Activated naive CD4-positive, alpha-beta T cell treated with anti-CD3 and anti-CD28 coated beads, Interleukin-2, amount 50 U/mL, for 72 hours (primary cell): ENCODE data around the gene SNCG. TPM values are rescaled to one million over a fixed set of nuclear protein-coding genes. Genes with fewer than 3 reads are reported as not detected.
"Not testable (repeated sequence)": the region's sequence is repeated elsewhere in the genome, so short reads cannot be mapped to it uniquely, and the experiment has no call there.

Experiments used
- ATAC-seq, 2 donors: fragments of 150-1000 bp; cut with Tn5 transposase; 2 replicates each; pipeline ENCODE4 v1.10.0; 2021; ENCODE audit warnings: mild to moderate bottlenecking in 2 of 2, moderate library complexity in 2 of 2
- DNase-seq, 2 donors: peaks; one replicate each; pipeline ENCODE4 v3.0.0; 2021 to 2022; ENCODE audit warnings: low spot score in 2 of 2
- H3K27ac Mint-ChIP-seq, 2 donors: one replicate each; pipeline ENCODE4 v1.8.0; 2022; ENCODE audit warnings: mild to moderate bottlenecking in 2 of 2, mixed read lengths in 2 of 2
- H3K36me3 Mint-ChIP-seq, 2 donors: one replicate each; pipeline ENCODE4 v1.8.0; 2022; ENCODE audit warnings: mixed read lengths in 2 of 2
- H3K9me3 Mint-ChIP-seq, 2 donors: one replicate each; pipeline ENCODE4 v1.8.0; 2022; ENCODE audit warnings: mixed read lengths in 2 of 2
- total RNA-seq, 2 donors: library from RNA; stranded (reverse); gene quantifications; one replicate each; pipeline ENCODE4 v1.2.3, GENCODE V29; 2022

SNCG gene
- total RNA-seq, 2 donors from 2014 or later = 1.7 TPM; not detected in 1

- H3K27ac Mint-ChIP-seq = no peak overlapping the region
- ATAC-seq (no peak), DNase-seq (no peak)
- H3K9me3 Mint-ChIP-seq = no peaks in the 10 kb centered on the region
- no peaks in the 10 kb centered on the region for H3K36me3 Mint-ChIP-seq
Measured at GRCh38 chr10:86942441-86943315, 15.7 kb upstream of the SNCG start.

- ATAC-seq (no peak), DNase-seq (no peak)
- Mint-ChIP-seq H3K9me3 (peaks cover 3 to 5% of the 10 kb centered on the region in 2 donors), H3K27ac (no peak overlapping the region), H3K36me3 (no peaks in the 10 kb centered on the region)
Measured at GRCh38 chr10:86943316-86944030, 14.9 kb upstream of the SNCG start.

- Mint-ChIP-seq H3K9me3 (peaks cover 3 to 5% of the 10 kb centered on the region in 2 donors), H3K36me3 (no peaks in the 10 kb centered on the region), H3K27ac (no peak overlapping the region)
- ATAC-seq (no peak), DNase-seq (no peak)
Measured at GRCh38 chr10:86944031-86944419, 14.4 kb upstream of the SNCG start.

DNA sequence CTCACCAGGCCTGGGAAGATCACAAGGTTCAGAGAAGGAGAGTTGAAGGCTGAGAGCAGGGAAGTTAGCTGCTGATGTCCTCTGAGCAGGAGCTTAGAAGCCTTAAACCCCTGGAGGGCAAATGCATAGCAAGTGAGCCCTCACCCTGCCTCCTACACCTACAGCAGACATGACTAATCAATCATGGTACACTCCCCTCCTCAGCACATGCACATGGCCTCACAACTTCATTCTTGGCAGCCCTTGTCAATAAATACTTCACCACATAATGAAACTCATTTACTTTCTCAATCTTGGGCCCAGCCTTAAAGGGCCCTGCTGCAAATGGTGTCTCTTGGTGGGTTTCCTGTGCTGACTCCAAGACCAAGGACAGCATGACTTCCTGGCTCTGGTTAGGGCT is 13.9 kb upstream of the SNCG start:
- H3K9me3 Mint-ChIP-seq = peaks cover 3 to 5% of the 10 kb centered on the region in 2 donors
- H3K27ac Mint-ChIP-seq = no peak overlapping the region
- DNase-seq (no peak), ATAC-seq (peak; percentile 23 to 46)
- H3K36me3 Mint-ChIP-seq = no peaks in the 10 kb centered on the region

GRCh38 chr10:86944907-86945306 is 13.5 kb upstream of the SNCG start:
- peaks cover 3 to 5% of the 10 kb centered on the region in 2 donors for H3K9me3 Mint-ChIP-seq
- H3K36me3 Mint-ChIP-seq = no peaks in the 10 kb centered on the region
- no peak overlapping the region for H3K27ac Mint-ChIP-seq
- DNase-seq = no peak
- no peak for ATAC-seq

- DNase-seq = no peak
- Mint-ChIP-seq H3K36me3 (no peaks in the 10 kb centered on the region), H3K9me3 (peaks cover 3 to 5% of the 10 kb centered on the region in 2 donors), H3K27ac (no peak overlapping the region)
- ATAC-seq = peak in 1 of 2 donors; percentile 38
Measured at GRCh38 chr10:86945361-86946212, 12.8 kb upstream of the SNCG start.

DNA sequence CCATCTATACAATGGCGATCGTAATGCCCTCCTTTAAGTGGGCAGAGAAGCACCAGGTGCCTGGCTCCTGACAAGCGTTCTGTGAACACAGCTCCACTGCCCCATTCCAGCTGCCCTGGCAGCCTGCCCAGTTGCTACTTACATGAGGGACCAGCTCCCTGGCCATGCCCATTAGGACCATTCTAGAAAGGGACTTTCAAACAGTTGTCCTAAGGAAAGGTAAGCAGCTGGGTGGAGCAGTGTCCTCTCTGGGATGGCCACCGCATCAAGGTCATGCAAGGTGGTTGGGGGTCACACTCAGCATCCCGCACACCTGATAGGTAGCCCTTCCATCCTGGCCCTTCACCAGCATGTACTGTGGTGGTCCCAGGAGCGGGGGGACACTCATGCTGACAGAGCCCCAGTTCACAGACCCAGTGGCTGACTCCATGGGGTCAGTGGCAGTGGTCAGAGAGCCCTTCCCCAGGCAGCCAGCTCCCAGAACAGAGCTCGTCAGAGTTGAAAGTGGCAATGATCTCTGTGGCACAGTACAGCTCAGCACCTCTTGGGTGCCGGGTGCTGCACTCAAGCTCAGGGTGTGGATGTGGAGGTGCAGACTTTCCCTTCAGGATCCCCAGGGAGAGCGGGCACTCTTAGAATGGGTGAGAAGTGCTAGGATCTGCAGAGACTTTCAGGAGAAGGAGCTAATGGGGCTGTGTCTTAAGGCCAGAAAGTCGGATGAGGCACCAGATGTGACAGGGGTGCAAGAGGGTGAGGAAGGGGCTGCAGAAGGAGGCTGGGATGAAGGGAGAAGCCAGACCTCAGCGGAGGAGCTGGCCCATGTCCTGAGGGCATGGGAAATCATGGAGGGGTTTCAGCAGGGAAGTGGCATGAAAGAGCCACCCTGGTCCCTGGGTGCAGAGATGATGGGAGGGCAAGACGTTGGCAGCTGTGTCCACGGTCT is 11.9 kb upstream of the SNCG start:
- ATAC-seq (no peak), DNase-seq (no peak)
- H3K9me3 Mint-ChIP-seq = peaks cover 3 to 5% of the 10 kb centered on the region in 2 donors

DNA sequence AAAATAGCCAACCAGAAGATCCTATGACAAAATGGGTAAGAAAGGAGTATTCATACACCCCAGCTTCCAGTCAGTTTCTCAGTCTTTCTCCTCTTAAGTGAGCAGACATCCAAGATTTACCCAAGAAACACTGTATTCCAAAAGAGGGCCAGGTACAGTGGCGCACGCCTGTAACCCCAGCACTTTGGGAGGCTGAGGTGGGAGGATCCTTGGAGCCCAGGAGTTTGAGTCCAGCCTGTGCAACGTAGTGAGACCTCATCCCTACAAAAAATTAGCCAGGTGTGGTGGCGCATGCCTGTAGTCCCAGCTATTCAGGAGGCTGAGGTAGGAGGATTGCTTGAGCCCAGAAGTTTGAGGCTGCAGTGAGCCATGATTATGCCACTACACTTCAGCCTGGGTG is 10.6 kb upstream of the SNCG start:
- not testable (repeated sequence) for ATAC-seq, H3K27ac Mint-ChIP-seq, DNase-seq
- Mint-ChIP-seq H3K36me3 (peaks cover 10 to 12% of the 10 kb centered on the region in 2 donors), H3K9me3 (peaks cover 12 to 13% of the 10 kb centered on the region in 2 donors)

More for the DNA sequence above, 11.9 kb upstream of the SNCG start:
- Mint-ChIP-seq H3K27ac (no peak overlapping the region), H3K36me3 (no peaks in the 10 kb centered on the region)

- H3K27ac Mint-ChIP-seq = peak overlapping the region in 1 of 2 donors; percentile 8
- H3K9me3 Mint-ChIP-seq = peaks cover 12 to 13% of the 10 kb centered on the region in 2 donors
- ATAC-seq (peak in 1 of 2 donors; percentile 14), DNase-seq (no peak)
- peaks cover 10 to 12% of the 10 kb centered on the region in 2 donors for H3K36me3 Mint-ChIP-seq
Measured at GRCh38 chr10:86950349-86950748, 8.1 kb upstream of the SNCG start.

GRCh38 chr10:86951184-86951761 is 7.1 kb upstream of the SNCG start:
- H3K27ac Mint-ChIP-seq = no peak overlapping the region
- no peak for ATAC-seq
- DNase-seq = no peak
- H3K9me3 Mint-ChIP-seq = peaks cover 12 to 13% of the 10 kb centered on the region in 2 donors
- peaks cover 10 to 12% of the 10 kb centered on the region in 2 donors for H3K36me3 Mint-ChIP-seq

DNA sequence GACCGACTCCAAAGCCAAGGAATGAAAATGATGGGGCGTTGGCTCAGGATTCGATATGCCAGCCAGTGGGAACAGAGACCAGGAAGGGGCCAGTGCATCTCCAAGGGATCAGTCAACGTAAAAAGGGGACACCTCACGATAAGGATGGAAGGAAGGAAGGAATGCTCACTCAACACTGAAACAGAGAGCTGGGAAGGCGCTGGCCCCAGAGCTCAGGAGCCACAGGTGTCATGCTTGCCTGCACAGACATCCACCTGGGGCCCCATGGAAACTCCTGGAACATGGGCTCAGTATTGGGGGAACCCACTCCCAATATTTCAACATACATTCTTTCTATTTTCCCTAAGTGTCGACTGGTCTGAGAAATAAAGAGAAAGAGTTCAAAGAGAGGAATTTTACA is 6.3 kb upstream of the SNCG start:
- DNase-seq (no peak), ATAC-seq (no peak)
- Mint-ChIP-seq H3K36me3 (peaks cover 10 to 12% of the 10 kb centered on the region in 2 donors), H3K27ac (no peak overlapping the region), H3K9me3 (peaks cover 12 to 13% of the 10 kb centered on the region in 2 donors)

DNA sequence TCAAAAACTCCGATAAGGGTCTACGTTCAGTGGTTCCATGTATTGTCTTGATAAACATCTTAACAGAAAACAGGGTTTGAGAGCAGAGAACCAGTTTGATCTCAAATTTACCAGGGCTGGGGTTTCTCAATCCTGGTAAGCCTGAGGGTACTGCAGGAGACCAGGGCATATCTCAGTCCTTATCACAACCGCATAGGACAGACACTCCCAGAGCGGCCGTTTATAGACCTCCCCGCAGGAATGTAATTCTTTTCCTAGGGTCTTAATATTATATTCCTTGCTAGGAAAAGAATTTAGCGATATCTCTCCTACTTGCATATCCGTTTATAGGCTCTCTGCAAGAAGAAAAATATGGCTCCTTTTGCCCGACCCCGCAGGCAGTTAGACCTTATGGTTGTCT is 5.7 kb upstream of the SNCG start:
- Mint-ChIP-seq H3K36me3 (peaks cover 10 to 12% of the 10 kb centered on the region in 2 donors), H3K9me3 (peaks cover 12 to 13% of the 10 kb centered on the region in 2 donors)
- not testable (repeated sequence) for ATAC-seq, H3K27ac Mint-ChIP-seq, DNase-seq

GRCh38 chr10:86953747-86954680 is 4.4 kb upstream of the SNCG start:
- Mint-ChIP-seq H3K27ac (no peak overlapping the region), H3K9me3 (peaks cover 8 to 9% of the 10 kb centered on the region in 2 donors), H3K36me3 (peaks cover 10 to 12% of the 10 kb centered on the region in 2 donors)
- DNase-seq (no peak), ATAC-seq (no peak)

DNA sequence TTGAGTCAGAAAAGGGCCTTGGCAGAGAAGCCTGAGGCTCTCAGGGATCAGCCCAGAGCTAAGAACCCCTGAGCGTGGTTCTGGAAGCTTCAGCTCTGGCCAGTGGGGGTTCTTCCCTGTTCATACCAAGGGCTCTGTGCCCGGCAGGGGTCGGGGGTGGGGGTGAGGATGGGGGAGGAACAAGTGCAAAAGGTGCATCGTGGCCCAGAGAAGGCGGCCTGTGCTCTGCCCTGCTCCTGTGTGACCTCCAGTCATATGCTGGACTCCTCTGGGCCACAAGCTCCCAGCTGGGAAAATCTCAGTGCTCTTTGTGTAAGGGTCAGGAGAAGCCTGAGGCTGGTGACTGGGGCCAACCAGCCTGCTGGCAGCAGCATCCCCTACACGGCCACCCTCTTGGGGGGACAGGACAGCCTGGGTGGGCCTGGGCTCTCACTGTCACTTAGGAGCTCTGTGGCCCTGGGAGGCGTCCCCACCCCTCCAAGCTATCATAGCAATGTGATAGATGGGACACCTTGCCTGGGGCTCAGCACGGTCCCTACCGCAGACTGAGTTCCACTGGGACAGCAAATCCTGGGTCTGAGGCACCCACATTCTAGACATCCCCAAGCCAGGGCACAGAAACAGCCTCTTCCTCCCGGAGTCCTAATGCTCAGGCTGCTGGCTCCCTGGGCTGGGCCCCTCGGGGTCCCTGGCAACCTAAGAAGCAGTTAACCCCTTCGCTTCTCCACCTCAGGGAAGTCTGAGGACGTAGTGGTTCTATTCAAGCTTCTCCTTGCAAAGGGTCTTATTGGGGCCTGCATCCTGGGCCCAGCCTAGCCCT is 3.5 kb upstream of the SNCG start:
- no peak for ATAC-seq
- Mint-ChIP-seq H3K36me3 (peaks cover 10 to 12% of the 10 kb centered on the region in 2 donors), H3K9me3 (peaks cover 8 to 9% of the 10 kb centered on the region in 2 donors), H3K27ac (no peak overlapping the region)
- DNase-seq = no peak
